Measurements from ENCODE around the gene RALGAPA2.

RALGAPA2 gene

DNA sequence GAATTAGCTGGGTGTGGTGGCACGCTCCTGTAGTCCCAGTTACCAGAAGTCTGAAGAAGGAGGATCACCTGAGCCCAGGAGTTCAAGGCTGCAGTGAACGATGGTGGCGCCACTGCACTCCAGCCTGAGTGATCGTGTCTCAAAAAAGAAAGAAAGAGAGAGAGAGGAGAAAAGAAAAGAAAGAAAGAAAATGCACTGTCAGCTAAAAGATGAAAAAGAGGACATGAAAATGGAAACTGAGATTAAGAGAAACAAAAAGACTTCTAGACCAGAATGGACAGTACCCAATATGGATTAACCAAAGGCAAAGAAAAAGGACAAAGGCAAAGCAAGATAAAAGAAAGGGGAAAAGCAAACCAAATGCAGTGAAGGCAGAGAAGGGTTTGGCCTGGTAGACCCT, 9.0 kb upstream of the RALGAPA2 start:
- DNase-seq (ENCODE audit: low spot score): no peak

DNA sequence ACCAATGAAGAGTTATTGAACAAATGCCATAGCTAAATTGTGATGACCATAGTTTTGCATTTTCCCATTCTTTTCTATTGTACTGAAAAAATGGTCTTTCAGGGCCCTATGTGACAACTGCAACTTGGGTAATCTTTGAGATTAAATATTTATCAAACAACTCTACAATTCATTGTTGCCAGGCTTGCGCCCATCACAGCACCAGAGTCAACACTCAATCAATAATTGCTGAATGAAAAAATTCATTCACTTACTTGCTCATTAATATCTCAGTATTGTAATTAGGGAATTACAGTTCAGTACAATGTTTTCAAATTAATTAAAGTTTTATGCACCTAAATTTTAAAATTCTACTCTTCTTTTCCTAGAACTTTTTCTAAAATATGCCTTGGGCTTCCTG, 7.7 kb upstream of the RALGAPA2 start:
- no peak for DNase-seq (ENCODE audit: low spot score)

GRCh38 chr20:20719411-20719810, 7.0 kb upstream of the RALGAPA2 start:
- DNase-seq (ENCODE audit: low spot score): no peak

DNA sequence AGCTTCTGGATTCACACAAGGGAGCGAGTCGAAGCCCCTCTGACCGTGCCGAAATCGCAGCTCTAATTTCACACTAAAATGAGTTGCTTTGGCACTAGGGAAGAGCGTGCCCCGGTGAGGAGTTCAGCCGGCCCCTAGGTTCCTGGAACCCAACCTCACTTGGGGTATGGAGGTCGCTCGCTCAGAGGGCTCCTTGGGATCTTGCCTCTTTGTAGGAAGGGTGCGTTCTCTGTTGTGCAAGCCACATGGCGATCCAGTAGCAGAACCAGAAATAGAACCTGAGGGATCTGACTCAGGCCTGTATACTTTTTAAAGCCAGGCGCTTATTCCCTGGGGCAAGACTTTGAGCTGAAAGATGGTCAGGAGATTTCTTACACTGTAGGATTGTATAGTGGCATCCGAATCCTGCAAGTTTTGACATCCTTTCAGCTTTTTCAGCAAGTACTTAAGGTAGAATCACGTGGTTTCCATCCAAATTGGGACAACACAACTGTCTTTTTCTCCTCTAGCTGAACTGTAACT, 861 bp upstream of the RALGAPA2 start:
- no peak for DNase-seq (ENCODE audit: low spot score)

DNA sequence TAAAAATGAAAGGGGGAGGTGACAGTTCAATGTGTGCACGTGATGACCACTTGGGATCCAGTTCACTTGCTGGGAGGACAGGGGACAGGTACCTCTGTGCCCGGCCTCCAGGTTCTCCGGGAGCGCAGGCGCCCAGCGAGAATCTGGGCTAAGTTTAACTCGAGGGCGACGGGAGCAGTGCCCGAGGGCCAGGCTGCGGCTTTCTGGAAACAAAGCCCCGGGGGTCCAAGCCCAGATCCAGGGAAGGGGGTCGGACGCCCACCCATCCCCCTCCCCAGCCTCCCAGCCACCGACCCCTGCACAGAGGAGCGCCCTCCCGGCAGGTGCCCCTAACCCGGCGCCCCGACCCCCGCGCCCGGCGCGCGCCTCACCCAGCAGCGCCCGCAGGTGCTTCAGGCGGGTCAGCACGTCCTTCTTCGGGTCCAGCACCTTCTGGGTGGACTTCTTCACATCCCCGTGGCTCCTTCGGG, 405 bp downstream of the RALGAPA2 start:
- no peak for DNase-seq (ENCODE audit: low spot score)

DNA sequence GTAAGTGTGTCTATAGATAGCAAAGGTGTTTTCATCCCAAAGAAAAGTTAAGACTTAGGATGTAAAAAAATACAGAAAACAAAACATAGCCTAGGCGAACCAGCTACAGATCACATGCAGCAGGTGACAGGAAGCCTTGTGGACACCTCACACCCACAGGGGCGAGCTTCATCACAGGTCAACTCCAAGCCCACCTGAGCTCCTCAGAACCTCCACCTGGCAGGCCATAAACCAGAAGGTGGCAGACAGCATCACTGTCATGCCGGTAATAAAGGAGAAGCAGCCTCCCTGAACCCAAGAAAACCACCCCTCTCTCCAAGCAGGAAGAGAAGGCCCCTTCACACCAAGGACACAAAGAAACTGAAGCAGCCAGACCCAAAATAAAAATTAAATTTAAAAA, 1.0 kb downstream of the RALGAPA2 start:
- no peak for DNase-seq (ENCODE audit: low spot score)

GRCh38 chr20:20710443-20711315, 1.8 kb downstream of the RALGAPA2 start:
- DNase-seq (ENCODE audit: low spot score): no peak

DNA sequence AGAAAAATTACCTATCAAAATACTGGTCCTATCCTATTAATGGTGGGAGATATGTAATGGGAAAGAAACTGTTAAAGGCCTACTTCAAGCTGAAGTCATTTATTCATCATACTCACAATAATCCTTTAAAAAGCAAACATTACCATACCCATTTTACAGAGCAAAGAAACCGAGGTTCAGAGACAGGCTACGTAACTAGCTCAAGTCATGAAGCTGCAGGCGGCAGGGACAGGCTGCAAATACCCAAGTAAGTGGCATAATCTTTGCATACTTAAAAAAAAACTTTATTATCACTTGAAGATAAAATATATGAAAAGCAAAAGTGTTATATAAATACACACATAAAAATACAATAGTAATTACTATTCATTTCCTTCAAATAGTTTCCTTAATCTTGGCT, 2.6 kb downstream of the RALGAPA2 start:
- DNase-seq (ENCODE audit: low spot score): no peak

- DNase-seq (ENCODE audit: low spot score): no peak
These were observed 6.2 kb downstream of the RALGAPA2 start for GRCh38 chr20:20706285-20706684.

DNA sequence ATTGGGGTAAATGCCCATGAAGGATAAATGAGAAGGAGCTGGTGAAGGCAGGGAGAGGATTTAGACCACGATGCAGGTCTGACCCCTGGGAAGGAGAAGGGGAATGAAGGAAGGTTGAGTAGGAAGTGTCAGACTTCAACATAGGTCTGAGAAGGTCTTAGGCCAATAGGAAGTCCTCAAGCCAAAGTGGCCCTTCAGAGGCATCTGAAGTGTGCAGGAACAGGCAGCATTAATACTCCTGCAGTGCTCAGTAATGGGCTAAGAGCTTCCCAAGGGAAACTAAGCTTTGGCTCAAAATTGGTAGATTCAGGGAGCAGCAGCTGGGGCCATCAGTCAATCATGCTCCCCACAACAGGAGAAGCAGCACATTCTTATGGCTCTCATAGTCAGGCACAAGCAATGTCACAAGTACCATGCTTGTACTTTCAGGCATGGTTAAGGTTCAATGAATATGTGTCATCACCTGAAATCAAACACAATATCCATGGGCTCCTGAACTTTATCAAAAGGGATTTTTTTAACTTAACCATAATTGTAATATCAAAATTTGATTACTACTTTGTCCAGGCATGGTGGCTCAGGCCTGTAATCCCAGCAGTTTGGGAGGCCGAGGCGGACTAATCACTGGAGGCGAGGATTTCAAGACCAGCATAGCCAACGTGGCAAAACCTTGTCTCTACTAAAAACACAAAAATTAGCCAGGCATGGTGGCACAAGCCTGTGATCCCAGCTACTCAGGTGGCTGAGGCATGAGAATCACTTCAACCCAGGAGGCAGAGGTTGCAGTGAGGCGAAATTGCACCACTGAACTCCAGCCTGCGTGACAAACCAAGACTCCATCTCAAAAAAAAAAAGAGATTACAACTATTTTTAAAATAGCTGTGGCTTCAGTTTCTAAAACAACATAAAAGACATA, 9.9 kb downstream of the RALGAPA2 start:
- no peak for DNase-seq (ENCODE audit: low spot score)

- no peak for DNase-seq (ENCODE audit: low spot score)
These were observed 12.5 kb downstream of the RALGAPA2 start for GRCh38 chr20:20699917-20700316.

GRCh38 chr20:20699144-20699543, 13.3 kb downstream of the RALGAPA2 start:
- DNase-seq (ENCODE audit: low spot score): no peak

- DNase-seq (ENCODE audit: low spot score): no peak
These were observed 15.1 kb downstream of the RALGAPA2 start for GRCh38 chr20:20697325-20697845.

DNA sequence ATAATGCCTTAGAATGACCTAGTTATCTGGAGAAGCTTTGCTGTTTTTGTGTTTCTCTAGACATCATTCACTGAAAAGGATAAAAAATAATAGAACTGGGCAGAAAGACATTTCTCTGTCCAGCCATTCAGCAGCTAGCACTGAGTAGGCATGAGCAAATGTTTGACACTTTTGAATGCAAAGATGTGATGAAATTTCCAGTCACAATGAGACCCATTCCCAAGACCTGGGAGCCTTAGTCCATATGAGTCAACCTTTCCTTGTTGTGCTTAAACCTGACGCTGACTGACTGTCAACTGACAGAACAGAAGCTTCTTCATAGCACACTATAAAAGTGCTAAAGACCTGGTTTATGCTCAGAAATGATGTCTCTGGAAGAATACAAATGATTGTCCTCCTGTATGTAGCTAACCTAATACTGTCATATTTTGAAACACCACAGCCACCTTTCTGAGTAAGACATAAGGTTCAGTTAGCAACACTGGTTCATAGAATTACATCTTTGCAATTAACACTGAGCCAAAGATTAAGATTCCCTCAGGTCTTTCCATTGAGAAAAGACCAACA, 17.1 kb downstream of the RALGAPA2 start:
- DNase-seq (ENCODE audit: low spot score): no peak

DNA sequence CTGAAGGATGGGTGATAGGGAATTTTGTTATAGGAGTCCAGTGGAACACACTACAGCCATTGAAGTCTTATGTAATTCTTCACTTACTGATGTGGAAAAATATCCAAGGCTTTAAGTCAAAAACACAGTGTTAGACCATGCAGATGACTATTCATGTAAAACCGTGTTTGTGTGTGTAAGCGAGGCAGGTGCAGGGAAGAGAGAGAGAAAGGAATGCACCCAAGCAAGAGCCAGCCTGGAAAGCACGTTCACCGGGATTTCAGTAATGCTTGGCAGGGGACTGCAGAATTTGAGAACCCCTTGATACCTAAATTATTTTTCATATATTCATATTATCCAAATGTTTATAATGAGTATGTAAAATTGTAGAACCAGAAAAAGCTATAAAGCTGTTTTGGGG, 17.9 kb downstream of the RALGAPA2 start:
- DNase-seq (ENCODE audit: low spot score): no peak

DNA sequence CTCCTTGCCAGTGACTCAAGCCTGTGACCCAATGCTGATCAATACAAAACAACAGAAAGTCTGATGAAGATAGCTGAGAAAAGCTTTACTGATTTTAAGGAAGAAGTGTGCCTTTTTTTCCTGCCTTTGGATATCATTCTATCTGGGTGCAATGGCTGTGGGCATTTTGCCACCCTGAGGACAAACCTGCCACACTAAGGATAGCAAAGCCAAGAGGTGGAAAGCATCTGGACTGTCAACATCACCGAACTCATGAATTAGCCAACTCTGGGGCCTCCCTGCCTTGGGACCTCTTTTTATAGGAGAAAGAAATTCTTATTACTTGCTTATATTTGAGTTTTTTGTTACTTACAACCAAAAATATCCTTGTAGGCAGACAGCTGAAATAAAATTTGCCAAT, 19.9 kb downstream of the RALGAPA2 start:
- no peak for DNase-seq (ENCODE audit: low spot score)

DNA sequence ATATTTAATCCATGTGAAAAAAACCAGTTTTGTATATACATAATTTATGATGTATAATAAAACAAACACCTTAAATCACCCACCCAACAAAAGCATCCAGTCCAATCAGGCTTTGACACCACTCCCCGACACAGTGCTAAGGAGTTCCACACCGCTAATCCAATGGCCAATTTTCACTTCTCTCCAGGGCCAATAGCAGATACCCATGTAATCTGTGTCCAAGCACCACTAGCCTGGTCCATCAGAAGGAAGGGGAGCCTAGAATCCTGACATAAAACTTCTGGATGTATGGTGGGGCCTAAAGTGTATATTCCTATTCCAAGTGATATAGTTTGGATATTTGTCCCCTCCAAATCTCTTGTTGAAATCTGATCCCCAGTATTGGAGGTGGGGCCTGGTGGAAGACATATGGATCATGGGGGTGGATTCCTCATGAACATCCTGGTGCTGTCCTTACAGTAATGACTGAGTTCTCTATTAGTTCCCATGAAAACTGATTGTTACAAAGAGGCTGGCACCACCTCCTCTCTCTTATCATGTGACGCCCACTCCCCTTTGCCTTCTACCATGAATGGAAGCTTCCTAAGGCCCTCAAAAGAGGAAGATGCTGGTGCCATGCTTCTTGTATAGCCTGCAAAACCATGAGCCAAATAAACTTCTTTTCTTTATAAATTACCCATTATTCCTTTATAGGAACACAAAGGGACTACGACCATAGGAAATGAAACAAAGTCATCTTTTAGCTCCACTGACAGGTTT, 20.8 kb downstream of the RALGAPA2 start:
- DNase-seq (ENCODE audit: low spot score): no peak

GRCh38 chr20:20690676-20691476, 21.6 kb downstream of the RALGAPA2 start:
- DNase-seq (ENCODE audit: low spot score): no peak

GRCh38 chr20:20687319-20687718, 25.1 kb downstream of the RALGAPA2 start:
- DNase-seq (ENCODE audit: low spot score): no peak

GRCh38 chr20:20685635-20686034, 26.8 kb downstream of the RALGAPA2 start:
- DNase-seq (ENCODE audit: low spot score): peak; percentile 29

Data from AG20443 (cell line).